MG63 (cell line): Measurements from ENCODE around the gene RFFL. TPM values are rescaled to one million over a fixed set of nuclear protein-coding genes. Genes with fewer than 3 reads are reported as not detected.
"Not testable (repeated sequence)": the region's sequence is repeated elsewhere in the genome, so short reads cannot be mapped to it uniquely, and the experiment has no call there.

Experiments used
- DNase-seq: peaks from one replicate; pipeline ENCODE4 v3.0.0-alpha.2; 2020
- H3K27me3 ChIP-seq: fragments of 250-450 bp; sonication (Bioruptor Pico); 2 replicates; pipeline ENCODE4 v1.5.1; 2020; ENCODE audit warnings: mild to moderate bottlenecking, moderate library complexity
- H3K36me3 ChIP-seq: fragments of 250-450 bp; sonication (Bioruptor Pico); 2 replicates; pipeline ENCODE4 v1.5.1; 2020; ENCODE audit warnings: mild to moderate bottlenecking, moderate library complexity
- H3K4me3 ChIP-seq: fragments of 250-450 bp; sonication (Bioruptor Pico); 2 replicates; pipeline ENCODE4 v1.5.1; 2020; ENCODE audit warnings: mild to moderate bottlenecking, moderate library complexity
- H3K9me3 ChIP-seq: fragments of 250-450 bp; sonication (Bioruptor Pico); 2 replicates; pipeline ENCODE4 v1.5.1; 2020; ENCODE audit warnings: mild to moderate bottlenecking, moderate library complexity
- total RNA-seq: library from RNA; depleted of rRNA; stranded (reverse); fragments of >200 nt; shearing (Covaris generic); gene quantifications from 2 replicates; pipeline ENCODE4 v1.2.3, GENCODE V29; 2014; ENCODE audit warnings: low replicate concordance

Gene RFFL
- total RNA-seq, 1 experiment from 2014 or later, result 18.0 TPM

DNA sequence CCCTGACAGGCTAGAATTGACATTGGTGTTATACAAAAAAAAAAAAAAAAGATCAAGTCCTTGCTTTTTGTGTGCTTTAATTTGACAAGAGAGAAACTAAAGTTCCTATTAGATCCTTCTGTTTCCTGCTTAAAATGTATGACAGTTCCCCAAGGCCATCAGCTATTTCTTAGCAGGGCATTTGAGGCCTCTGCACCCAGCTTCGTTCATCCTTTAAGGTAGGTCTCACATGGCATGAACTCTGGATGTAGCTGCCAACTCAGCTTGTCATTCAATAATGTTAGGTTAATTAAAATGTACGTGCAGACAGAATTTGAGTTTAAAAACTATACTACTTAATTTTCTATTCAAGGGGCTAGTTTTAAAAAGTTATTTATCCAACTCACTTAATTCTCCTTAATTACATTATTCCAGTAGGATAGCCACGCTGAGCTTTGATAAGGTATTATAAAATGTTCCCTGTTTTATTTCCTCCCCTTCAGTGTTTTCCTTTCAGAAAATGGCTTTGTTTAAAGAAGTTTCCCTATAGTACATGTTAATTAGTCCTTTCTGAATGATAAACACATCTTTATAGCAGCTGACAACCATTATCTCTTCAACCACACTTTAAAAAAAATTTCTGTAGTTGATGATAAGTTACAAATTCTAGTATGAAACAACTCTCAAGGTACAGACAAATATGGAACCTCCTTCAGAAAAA is 1.2 kb upstream of the RFFL start:
- Histone ChIP-seq H3K9me3 (no peaks in the 10 kb centered on the region), H3K4me3 (no peak overlapping the region), H3K27me3 (no peaks in the 10 kb centered on the region), H3K36me3 (peaks cover 7% of the 10 kb centered on the region)
- no peak for DNase-seq

DNA sequence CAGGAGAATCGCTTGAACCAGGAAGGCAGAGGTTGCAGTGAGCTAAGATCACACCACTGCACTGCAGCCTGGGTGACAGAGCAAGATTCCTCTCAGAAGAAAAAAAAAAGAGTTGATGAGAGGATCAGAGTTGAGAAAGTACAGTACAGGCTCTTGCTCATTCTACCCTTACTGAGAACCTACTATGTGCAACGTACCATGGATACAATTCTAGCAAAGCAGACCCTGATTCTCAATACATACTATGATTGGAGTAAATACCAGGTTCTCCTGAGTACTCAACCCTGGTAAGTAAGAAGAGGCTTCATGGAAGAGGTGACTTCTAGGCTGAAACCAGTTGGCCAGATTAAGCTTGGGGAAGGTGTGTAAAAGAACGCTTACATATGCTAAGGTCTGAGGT is 1.2 kb downstream of the RFFL start:
- DNase-seq, result no peak
- H3K4me3 ChIP-seq, result no peak overlapping the region
- H3K36me3 ChIP-seq, result peaks cover 7% of the 10 kb centered on the region
- no peaks in the 10 kb centered on the region for H3K27me3 ChIP-seq
- H3K9me3 ChIP-seq, result no peaks in the 10 kb centered on the region

GRCh38 chr17:35057332-35057915 is 6.1 kb downstream of the RFFL start:
- no peak for DNase-seq
- peaks cover 7% of the 10 kb centered on the region for H3K36me3 ChIP-seq
- no peaks in the 10 kb centered on the region for H3K9me3 ChIP-seq
- no peak overlapping the region for H3K4me3 ChIP-seq
- H3K27me3 ChIP-seq, result no peaks in the 10 kb centered on the region

DNA sequence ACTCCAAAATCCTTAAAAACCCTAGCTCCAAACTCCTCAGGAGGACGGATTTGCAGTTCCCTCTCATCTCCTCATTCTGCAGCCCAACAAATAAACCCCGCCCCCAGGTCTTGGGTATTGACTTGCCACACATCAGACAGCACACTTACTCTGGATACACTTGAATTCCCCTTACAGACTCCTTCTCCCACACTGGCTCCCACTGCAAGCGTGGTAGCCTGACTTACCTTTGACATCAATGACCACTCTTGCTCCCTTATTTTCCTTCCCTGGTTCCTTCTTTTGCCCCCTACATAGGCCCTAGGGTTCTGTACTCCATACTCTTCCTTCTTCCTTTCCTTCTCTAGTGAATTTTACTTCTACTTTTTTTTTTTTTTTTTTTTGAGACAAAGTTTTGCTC is 7.5 kb downstream of the RFFL start:
- Histone ChIP-seq H3K4me3 (no peak overlapping the region), H3K36me3 (peaks cover 1% of the 10 kb centered on the region; the same call in 1 of the 2 replicates), H3K27me3 (no peaks in the 10 kb centered on the region), H3K9me3 (no peaks in the 10 kb centered on the region)
- no peak for DNase-seq

DNA sequence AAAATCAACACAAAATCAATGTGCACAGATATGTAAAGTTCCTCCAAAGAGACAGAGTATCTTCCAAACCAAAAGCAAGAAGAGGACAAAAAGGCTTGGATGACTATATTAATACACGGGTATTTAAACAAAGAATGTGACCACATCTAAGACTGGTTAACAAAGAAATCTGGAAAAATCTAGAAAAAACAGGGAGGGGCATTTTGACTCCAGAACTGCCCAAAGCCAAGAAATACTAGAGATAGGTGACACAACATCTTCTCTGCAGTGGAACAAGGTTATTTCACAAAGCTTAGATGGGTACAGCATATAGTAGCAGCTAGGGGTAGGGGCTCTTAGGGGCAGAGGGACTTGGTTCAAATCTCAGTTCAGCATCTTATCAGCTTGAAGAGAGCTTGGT is 10.3 kb downstream of the RFFL start:
- Histone ChIP-seq H3K27me3 (no peaks in the 10 kb centered on the region), H3K36me3 (no peaks in the 10 kb centered on the region), H3K4me3 (no peak overlapping the region), H3K9me3 (no peaks in the 10 kb centered on the region)
- no peak for DNase-seq

- Histone ChIP-seq H3K9me3 (no peaks in the 10 kb centered on the region), H3K27me3 (no peaks in the 10 kb centered on the region), H3K36me3 (no peaks in the 10 kb centered on the region), H3K4me3 (no peak overlapping the region)
- no peak for DNase-seq
Measured at GRCh38 chr17:35052780-35053179, 10.7 kb downstream of the RFFL start.

- Histone ChIP-seq H3K27me3 (no peaks in the 10 kb centered on the region), H3K9me3 (no peaks in the 10 kb centered on the region), H3K36me3 (no peaks in the 10 kb centered on the region), H3K4me3 (no peak overlapping the region)
- DNase-seq, result no peak
Measured at GRCh38 chr17:35052241-35052610, 11.3 kb downstream of the RFFL start.

DNA sequence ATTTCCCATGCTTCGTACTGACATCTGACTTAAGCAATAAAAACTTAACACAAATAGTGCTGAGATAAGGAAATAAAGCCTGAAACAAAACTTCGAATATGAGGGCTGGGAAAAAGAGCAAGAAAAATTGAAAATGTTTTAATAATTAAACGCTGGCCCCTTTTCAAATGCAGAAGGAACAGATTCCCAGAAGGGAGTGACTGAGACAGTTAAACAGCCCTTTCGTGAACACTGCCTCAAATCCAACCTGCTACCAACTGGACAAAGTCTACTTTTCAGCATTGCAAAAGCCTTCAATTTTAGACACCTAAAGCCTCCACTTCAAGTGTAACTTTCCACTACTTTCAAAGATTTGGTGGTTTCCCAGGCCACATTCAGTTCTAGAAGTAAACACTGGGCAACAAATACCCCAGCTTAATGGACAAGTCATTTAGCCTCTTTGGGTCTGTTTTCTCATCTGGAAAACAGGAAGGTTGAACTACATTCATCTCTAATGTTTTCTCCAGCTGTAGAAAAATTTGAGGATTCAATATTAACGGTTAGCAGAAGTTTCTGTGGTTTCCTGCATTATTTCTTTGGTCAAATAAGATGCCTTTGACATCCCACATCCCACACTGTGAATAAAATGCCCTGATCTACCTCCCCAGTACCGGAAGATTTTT is 11.8 kb downstream of the RFFL start:
- no peaks in the 10 kb centered on the region for H3K36me3 ChIP-seq

DNA sequence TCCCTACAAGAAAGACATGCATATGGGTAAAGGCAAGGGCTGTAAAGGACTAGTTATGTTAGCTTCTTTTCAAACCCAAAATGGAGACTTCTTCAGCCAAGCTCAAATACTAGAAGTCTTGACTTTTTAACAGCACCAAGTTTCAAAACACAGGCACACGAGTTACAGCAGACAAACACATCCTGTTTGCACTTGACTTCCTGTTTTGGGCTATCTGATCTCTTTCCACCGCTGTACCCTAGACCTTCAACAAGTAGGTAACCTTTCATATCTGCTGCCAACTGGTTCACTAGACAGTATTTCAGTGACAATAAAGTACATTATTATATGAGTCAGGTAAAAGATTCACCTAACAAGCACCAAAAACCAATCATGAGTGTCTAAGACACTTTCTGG is 12.3 kb downstream of the RFFL start:
- Histone ChIP-seq H3K4me3 (no peak overlapping the region), H3K27me3 (no peaks in the 10 kb centered on the region), H3K36me3 (no peaks in the 10 kb centered on the region)

More for the DNA sequence above, 11.8 kb downstream of the RFFL start:
- Histone ChIP-seq H3K4me3 (no peak overlapping the region), H3K9me3 (no peaks in the 10 kb centered on the region), H3K27me3 (no peaks in the 10 kb centered on the region)
- no peak for DNase-seq

DNA sequence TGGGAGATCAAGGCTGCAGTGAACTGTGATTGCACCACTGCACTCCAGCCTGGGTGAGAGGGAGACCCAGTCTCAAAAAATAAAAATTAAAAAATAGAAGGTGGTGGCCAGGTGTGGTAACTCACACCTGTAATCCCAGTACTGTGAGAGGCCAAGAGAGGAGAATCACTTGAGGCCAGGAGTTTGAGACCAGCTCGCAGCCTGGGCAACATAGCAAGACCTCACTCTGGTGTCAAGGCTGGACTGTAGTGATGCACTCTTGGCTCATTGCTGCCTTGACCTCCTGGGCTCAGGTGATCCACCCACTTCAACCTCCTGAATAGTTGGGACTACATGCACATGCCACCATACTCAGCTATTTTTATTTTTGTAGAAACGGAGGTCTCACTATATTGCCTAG is 13.3 kb downstream of the RFFL start:
- Histone ChIP-seq H3K36me3 (no peaks in the 10 kb centered on the region), H3K27me3 (no peaks in the 10 kb centered on the region), H3K9me3 (no peaks in the 10 kb centered on the region), H3K4me3 (no peak overlapping the region)
- no peak for DNase-seq

More for the DNA sequence above, 12.3 kb downstream of the RFFL start:
- DNase-seq, result no peak
- no peaks in the 10 kb centered on the region for H3K9me3 ChIP-seq

DNA sequence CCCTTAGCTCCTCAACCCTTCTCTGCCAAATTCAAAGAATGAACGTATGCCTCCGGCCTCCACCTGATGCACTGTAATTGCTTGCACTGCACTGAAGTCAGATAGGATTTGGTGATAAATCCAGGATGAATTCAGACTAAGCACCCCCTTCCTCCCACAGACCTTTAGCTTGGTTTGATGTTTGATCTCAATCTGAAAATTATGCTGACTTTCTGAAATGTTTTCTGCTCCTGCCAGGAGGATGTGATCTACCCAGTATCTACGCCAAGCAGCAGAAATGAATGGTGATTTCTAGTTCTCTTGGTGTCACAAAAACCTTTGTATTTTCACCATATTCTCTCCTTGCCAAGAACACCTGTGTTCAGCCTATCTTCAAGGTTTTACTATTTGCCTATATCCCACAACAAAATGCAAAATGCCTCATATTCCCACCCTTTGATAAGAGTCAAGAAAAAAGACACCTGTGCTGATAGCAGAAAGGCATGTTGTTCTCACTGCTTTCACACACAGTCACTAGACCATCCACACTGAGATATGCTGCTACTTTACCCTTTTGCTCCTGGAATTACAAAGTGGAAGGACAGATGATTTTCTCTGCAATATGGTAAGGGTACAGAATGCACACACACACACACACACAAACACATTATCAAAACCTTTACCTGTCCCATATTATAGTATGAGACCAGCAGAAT is 14.7 kb downstream of the RFFL start:
- no peaks in the 10 kb centered on the region for H3K9me3 ChIP-seq
- no peak for DNase-seq
- H3K36me3 ChIP-seq, result no peaks in the 10 kb centered on the region
- H3K27me3 ChIP-seq, result no peaks in the 10 kb centered on the region
- H3K4me3 ChIP-seq, result no peak overlapping the region

- DNase-seq, result peak; percentile 58
- H3K4me3 ChIP-seq, result peak overlapping the region; percentile 22
Measured at GRCh38 chr17:35046740-35047283, 16.7 kb downstream of the RFFL start.

DNA sequence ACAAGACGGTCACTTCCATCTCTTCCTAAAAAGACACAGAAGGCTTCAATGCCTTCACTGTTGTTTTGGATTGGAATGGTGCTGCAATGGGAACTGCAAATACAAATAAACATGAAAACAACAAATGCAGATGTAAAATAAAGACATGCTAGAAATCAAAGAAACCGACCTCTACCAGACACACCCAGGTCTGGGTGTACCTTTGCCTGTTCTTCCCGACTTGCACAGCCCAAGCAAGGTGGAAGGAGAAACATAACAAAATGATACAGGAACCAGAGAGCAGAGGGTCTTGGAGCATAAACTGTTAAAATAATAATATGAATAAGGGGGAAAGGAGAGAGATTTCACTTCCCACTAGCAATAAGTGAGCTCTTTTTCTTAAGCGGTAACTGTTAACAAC is 17.3 kb downstream of the RFFL start:
- Histone ChIP-seq H3K4me3 (peak overlapping the region; percentile 22), H3K9me3 (no peaks in the 10 kb centered on the region), H3K27me3 (no peaks in the 10 kb centered on the region), H3K36me3 (no peaks in the 10 kb centered on the region)
- no peak for DNase-seq

More at GRCh38 chr17:35046740-35047283, 16.7 kb downstream of the RFFL start:
- Histone ChIP-seq H3K9me3 (no peaks in the 10 kb centered on the region), H3K36me3 (no peaks in the 10 kb centered on the region), H3K27me3 (no peaks in the 10 kb centered on the region)

DNA sequence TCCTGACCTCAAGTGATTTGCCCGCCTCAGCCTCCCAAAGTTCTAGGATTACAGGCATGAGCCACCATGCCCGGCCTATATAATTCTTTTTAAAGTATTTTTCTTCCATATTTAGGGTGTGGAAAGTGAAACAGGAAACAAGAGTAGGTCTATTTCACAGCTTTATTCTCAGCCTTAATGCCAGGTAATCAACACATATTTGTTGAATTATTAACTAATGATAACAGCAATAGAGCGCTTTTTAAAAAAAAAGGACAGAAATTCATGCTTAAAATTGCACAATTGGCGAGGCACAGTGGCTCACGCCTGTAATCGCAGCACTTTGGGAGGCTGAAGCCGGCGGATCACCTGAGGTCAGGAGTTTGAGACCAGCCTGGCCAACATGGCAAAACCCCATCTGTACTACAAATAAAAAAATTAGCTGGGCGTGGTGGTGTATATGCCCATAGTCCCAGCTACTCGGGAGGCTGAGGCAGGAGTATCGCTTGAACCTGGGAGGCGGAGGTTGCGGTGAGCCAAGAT is 18.0 kb downstream of the RFFL start:
- not testable (repeated sequence) for H3K9me3 ChIP-seq, H3K4me3 ChIP-seq, H3K27me3 ChIP-seq, DNase-seq, H3K36me3 ChIP-seq

DNA sequence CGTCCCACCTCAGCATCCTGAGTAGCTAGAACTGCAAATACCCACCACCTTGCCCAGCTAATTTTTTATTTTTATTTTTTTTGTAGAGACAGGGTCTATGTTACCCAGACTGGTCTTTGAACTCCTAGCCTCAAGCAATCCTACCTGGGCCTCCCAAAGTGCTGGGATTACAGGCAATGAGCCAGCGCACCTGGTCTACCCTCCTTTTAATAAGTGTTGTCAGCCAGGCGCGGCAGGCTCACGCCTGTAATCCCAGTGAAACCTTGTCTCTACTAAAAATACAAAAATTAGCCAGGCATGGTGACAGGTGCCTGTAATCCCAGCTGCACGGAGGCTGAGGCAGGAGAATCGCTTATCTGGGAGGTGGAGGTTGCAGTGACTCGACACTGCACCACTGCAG is 19.3 kb downstream of the RFFL start:
- Histone ChIP-seq H3K36me3 (no peaks in the 10 kb centered on the region), H3K4me3 (no peak overlapping the region), H3K27me3 (no peaks in the 10 kb centered on the region), H3K9me3 (no peaks in the 10 kb centered on the region)
- DNase-seq, result no peak

DNA sequence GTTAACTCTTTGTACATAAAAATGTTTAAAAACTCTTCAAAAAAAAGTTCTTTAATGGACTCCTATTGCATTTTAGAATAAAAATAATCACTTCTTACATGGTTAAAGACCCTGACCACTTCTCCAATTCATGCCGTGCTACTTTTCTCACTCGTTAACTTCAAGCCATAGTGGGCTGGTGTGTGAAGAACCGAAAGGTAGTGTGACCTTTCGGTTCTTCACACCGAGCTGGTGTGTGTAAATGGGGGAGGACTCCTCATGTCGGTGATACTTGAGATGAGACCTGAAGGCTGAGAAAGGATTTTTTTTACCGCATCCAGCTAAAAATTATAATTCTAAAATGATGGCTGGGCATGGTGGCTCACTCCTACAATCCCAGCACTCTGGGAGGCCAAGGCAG is 22.1 kb downstream of the RFFL start:
- Histone ChIP-seq H3K9me3 (no peaks in the 10 kb centered on the region), H3K27me3 (no peaks in the 10 kb centered on the region), H3K4me3 (no peak overlapping the region), H3K36me3 (no peaks in the 10 kb centered on the region)
- no peak for DNase-seq

DNA sequence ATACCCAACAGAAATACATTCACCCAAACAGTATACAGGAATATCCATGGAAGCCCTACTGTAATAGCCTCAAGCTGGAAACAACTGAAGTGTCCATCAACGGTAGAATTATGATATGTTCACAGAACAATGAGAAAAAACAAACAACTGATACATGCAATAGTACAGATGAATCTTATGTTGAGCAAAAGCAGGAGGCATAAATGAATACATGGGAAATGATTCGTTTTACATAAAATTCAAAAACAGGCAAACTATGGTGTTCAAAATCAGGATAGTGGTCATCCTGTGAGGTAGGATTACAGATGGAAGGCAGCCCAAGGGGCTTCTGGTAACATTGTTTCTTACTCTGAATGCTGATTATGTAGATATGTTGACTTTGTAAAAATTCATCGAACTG is 25.1 kb downstream of the RFFL start:
- no peak for DNase-seq
- Histone ChIP-seq H3K9me3 (no peaks in the 10 kb centered on the region), H3K27me3 (no peaks in the 10 kb centered on the region), H3K36me3 (no peaks in the 10 kb centered on the region), H3K4me3 (no peak overlapping the region)
